ENCODE data around the gene C11orf91. TPM values are rescaled to one million over a fixed set of nuclear protein-coding genes. Genes with fewer than 3 reads are reported as not detected.
A peak's percentile ranks its signal among the peaks of the same experiment; 100 is the strongest.

The C11orf91 gene
- total and polyA plus RNA-seq, 2 of the 4 experiments (the other 2 are of a cell fraction): 0.10 TPM; not detected in 1

- no peak overlapping the region for H2AK9ac ChIP-seq (replicated peaks; ENCODE audit: low read depth, low read length, poor library complexity)
- TF ChIP-seq USF2 (IDR thresholded peaks at IDR 0.05; ENCODE audit: low read depth, low read length) (no peak), FOS (IDR thresholded peaks at IDR 0.05; ENCODE audit: low read depth, low read length) (no peak), MXI1 (IDR thresholded peaks at IDR 0.05; ENCODE audit: borderline replicate concordance, low read depth, low read length) (no peak), SMC3 (IDR thresholded peaks at IDR 0.05; ENCODE audit: low read depth, low read length) (no peak), CHD1 (IDR thresholded peaks at IDR 0.05; ENCODE audit: low read depth, low read length) (no peak), NFE2L2 (IDR thresholded peaks at IDR 0.05; ENCODE audit: low read depth, low read length) (no peak), CEBPB (IDR thresholded peaks at IDR 0.05; ENCODE audit: low read depth, low read length) (no peak), ELK1 (IDR thresholded peaks at IDR 0.05; ENCODE audit: borderline replicate concordance, low read depth, low read length) (no peak), RFX5 (IDR thresholded peaks at IDR 0.05; ENCODE audit: low read depth, low read length) (no peak), RCOR1 (IDR thresholded peaks at IDR 0.05; ENCODE audit: insufficient replicate concordance, low read length) (no peak), BHLHE40 (IDR thresholded peaks at IDR 0.05; ENCODE audit: low read depth, low read length) (no peak), MAZ (IDR thresholded peaks at IDR 0.05; ENCODE audit: borderline replicate concordance, low read depth, low read length) (no peak), POLR2A (IDR thresholded peaks at IDR 0.05; ENCODE audit: low read depth, low read length) (no peak), MAFK (IDR thresholded peaks at IDR 0.05; ENCODE audit: low read depth, low read length) (no peak), CTCF (conservative IDR thresholded peaks at IDR 0.05; ENCODE audit: low read depth, low read length) (no peak)
- H3K56ac ChIP-seq (ENCODE audit: extremely low read depth, insufficient read depth, low read length): no peak overlapping the region
- no peak overlapping the region for H2BK5ac ChIP-seq (ENCODE audit: low read depth, low read length, poor library complexity, severe bottlenecking)
- H2BK120ac ChIP-seq (ENCODE audit: low read depth, low read length): no peak overlapping the region; the same call in 1 of the 2 replicates
- intact Hi-C loops (cut with micrococcal nuclease) (no loop called here), in situ Hi-C loops (cut with MboI; ENCODE audit: low sequenced_read_pairs) (no loop called here), dilution Hi-C loops (cut with HindIII; ENCODE audit: low sequenced_read_pairs, unreplicated experiment) (no loop called here)
- no peak overlapping the region for H3K4me3 ChIP-seq (ENCODE audit: insufficient read depth, low read depth, low read length)
- no peak overlapping the region for H2BK20ac ChIP-seq (ENCODE audit: low read depth, low read length)
- H3K18ac ChIP-seq (ENCODE audit: low read depth, low read length): no peak overlapping the region
- 0 out of 2 replicates have a peak overlapping the region, but pooled peaks have one; percentile 8 for H3K14ac ChIP-seq (replicated peaks; ENCODE audit: low read depth, low read length)
- CTCF ChIA-PET: interaction anchor here (0.6 kb wide), 1 partner anchor 41 kb away, joined by 3 read pairs; no protein-coding TSS in a partner anchor
- no peak overlapping the region for H4K8ac ChIP-seq (ENCODE audit: low read depth in 2 of 2, low read length in 2 of 2)
- no peaks in the 10 kb centered on the region; the same call in 1 of the 2 replicates for H3K9me1 ChIP-seq (ENCODE audit: insufficient read depth, low read length)
- no peaks in the 10 kb centered on the region for H3K79me1 ChIP-seq (ENCODE audit: low read depth in 1 of 2, low read length in 2 of 2)
- no CpG with 5 or more reads among the region's 4 CpGs for WGBS, 2 experiments (ENCODE audit: extremely low coverage in 2 of 2, insufficient read length in 1 of 2)
- H4K20me1 ChIP-seq (ENCODE audit: insufficient read depth, low read length): no peaks in the 10 kb centered on the region
- H4K5ac ChIP-seq (ENCODE audit: low read depth, low read length): no peak overlapping the region
- peaks cover 6% of the 10 kb centered on the region for H3K4me1 ChIP-seq (ENCODE audit: control insufficient read depth, insufficient read depth, low read length)
- DNase-seq: no peak
- no TSS peak for BruUV-seq (replicated peaks)
- H3K23ac ChIP-seq (ENCODE audit: low read depth, low read length): no peak overlapping the region
- no peak overlapping the region for H2AFZ ChIP-seq (replicated peaks; ENCODE audit: low read length, poor library complexity)
- POLR2A ChIA-PET (ENCODE audit: unreplicated experiment): no interaction called here
- H3K27ac ChIP-seq (ENCODE audit: insufficient read depth, low read length): no peak overlapping the region
- no peaks in the 10 kb centered on the region for H3K36me3 ChIP-seq (ENCODE audit: control insufficient read depth, insufficient read depth, low read length)
- no peak overlapping the region for H3K9ac ChIP-seq (ENCODE audit: low read depth, low read length)
- H2AK5ac ChIP-seq (ENCODE audit: low read depth, low read length): no peak overlapping the region
- no peaks in the 10 kb centered on the region for H3K27me3 ChIP-seq (ENCODE audit: control insufficient read depth, insufficient read depth, low read length)
- no peak overlapping the region for H2BK15ac ChIP-seq (ENCODE audit: low read depth, low read length)
- no peaks in the 10 kb centered on the region for H3K9me3 ChIP-seq (ENCODE audit: control insufficient read depth, insufficient read depth, low read length)
- H3K4ac ChIP-seq (ENCODE audit: low read depth, low read length): no peak overlapping the region
- no peak overlapping the region for H4K91ac ChIP-seq (ENCODE audit: insufficient read depth, low read depth, low read length)
- no peak; the same call in 1 of the 2 replicates for ATAC-seq (ENCODE audit: low read depth)
- H3K4me2 ChIP-seq (ENCODE audit: low read depth, low read length): no peak overlapping the region
Observed at GRCh38 chr11:33651555-33651954, 49.1 kb downstream of the C11orf91 start.

Data from IMR-90 (cell line).